K562 (cell line): ENCODE results near the gene MALAT1. TPM values are rescaled to one million over a fixed set of nuclear protein-coding genes. Genes with fewer than 3 reads are reported as not detected.

Source experiments
- AFF1 ChIP-seq, 2 experiments: fragments of 450-650 bp; IDR thresholded peaks; 2 replicates each; pipeline ENCODE4 v1.6.1; 2018; ENCODE audit warnings: mild to moderate bottlenecking in 2 of 2, low read depth in 1 of 2; ENCODE audit not compliant: partially characterized antibody in 2 of 2
- ATF1 ChIP-seq, 2 experiments: fragments of 450-650 bp in 1 of 2; IDR thresholded peaks; 2 replicates each; pipeline ENCODE4 v1.6.1; 2016; ENCODE audit warnings: missing compliant biosample characterization in 1 of 2, missing genetic modification characterization in 1 of 2
- C11orf30 ChIP-seq: fragments of 450-650 bp; IDR thresholded peaks from 2 replicates; pipeline ENCODE4 v1.6.1; 2016; ENCODE audit warnings: low read depth, mild to moderate bottlenecking
- EP300 ChIP-seq: IDR thresholded peaks from 2 replicates; pipeline ENCODE4 v1.6.1; 2012; ENCODE audit warnings: low read length, improper control_type of control experiment
- EP400 ChIP-seq: fragments of 450-650 bp; IDR thresholded peaks from 2 replicates; pipeline ENCODE4 v1.6.1; 2017; ENCODE audit warnings: antibody characterized with exemption, mild to moderate bottlenecking, moderate library complexity
- FOXP1 ChIP-seq: sonication (generic); formaldehyde crosslinking; IDR thresholded peaks from 2 replicates; pipeline ENCODE4 v1.8.0; 2022; ENCODE audit warnings: mild to moderate bottlenecking, missing genetic modification reagents
- KLF10 ChIP-seq: fragments of 250-450 bp; sonication (Bioruptor Pico); IDR thresholded peaks from 2 replicates; pipeline ENCODE4 v1.6.1; 2021; ENCODE audit warnings: matching md5 sums
- KLF16 ChIP-seq: IDR thresholded peaks from 2 replicates; pipeline ENCODE4 v1.6.1; 2016; ENCODE audit warnings: antibody characterized with exemption
- RHOXF2B ChIP-seq: fragments of 250-450 bp; sonication (Bioruptor Pico); conservative IDR thresholded peaks from 2 replicates; pipeline ENCODE4 v1.5.1; 2021
- SRSF7 ChIP-seq: fragments of 200-400 bp; formaldehyde crosslinking; optimal IDR thresholded peaks from 2 replicates; pipeline ENCODE3; 2017; ENCODE audit warnings: mild to moderate bottlenecking, low read depth, low read length
- ZBTB1 ChIP-seq: sonication (generic); formaldehyde crosslinking; IDR thresholded peaks from 2 replicates; pipeline ENCODE4 v1.8.1; 2023; ENCODE audit warnings: missing genetic modification reagents, low read depth, mild to moderate bottlenecking, borderline replicate concordance
- ZBTB9 ChIP-seq: fragments of 450-650 bp; formaldehyde crosslinking; IDR thresholded peaks from 2 replicates; pipeline ENCODE4 v1.4.0; 2020; ENCODE audit warnings: mild to moderate bottlenecking, moderate library complexity
- ZKSCAN3 ChIP-seq: fragments of 250-450 bp; sonication (Bioruptor Pico); IDR thresholded peaks from 2 replicates; pipeline ENCODE4 v1.4.0; 2020
- polyA plus RNA-seq, 8 experiments: library from polyadenylated mRNA; depleted of rRNA in 4 of 8; stranded (reverse) in 5 of 8; unstranded in 3 of 8; fragments of >200 nt; fragmentation: Nextera tagmentation in 2 of 8; fragmentation: Illumina TruSeq in 1 of 8; extraction: Ambion mirVana in 2 of 8; extraction: Trizol in 1 of 8; gene quantifications; 2 replicates each; pipeline versions ENCODE4 v1.2.1 to v1.2.3, GENCODE V29; 2011 to 2014; ENCODE audit warnings: inconsistent platforms in 1 of 8, missing spikeins in 1 of 8
- total RNA-seq, 7 experiments: library from RNA; depleted of rRNA in 6 of 7; stranded (reverse); fragments of >200 nt in 6 of 7; fragmentation: Illumina TruSeq in 2 of 7; extraction: Trizol in 2 of 7; gene quantifications; 2 replicates each; pipeline versions ENCODE4 v1.2.1 to v1.2.3, GENCODE V29; 2011 to 2021; ENCODE audit warnings: low replicate concordance in 1 of 7
- TF ChIP-seq, protein P1 (sequence below), 2 experiments: IDR thresholded peaks in 1 of 2; conservative IDR thresholded peaks in 1 of 2; 2 replicates each; pipeline ENCODE4 v1.6.1; 2016; ENCODE audit warnings: low read depth in 2 of 2, mild to moderate bottlenecking in 1 of 2, missing compliant biosample characterization in 1 of 2, missing genetic modification characterization in 1 of 2, moderate library complexity in 1 of 2
- TF ChIP-seq, protein P2 (sequence below), 2 experiments: fragments of 450-650 bp in 1 of 2; sonication (generic) in 1 of 2; formaldehyde crosslinking in 1 of 2; IDR thresholded peaks in 1 of 2; conservative IDR thresholded peaks in 1 of 2; 2 replicates each; pipeline versions ENCODE4 v1.6.1 to v1.8.1; 2016 to 2023; ENCODE audit warnings: mild to moderate bottlenecking in 2 of 2, moderate library complexity in 2 of 2, inconsistent platforms in 1 of 2, missing genetic modification reagents in 1 of 2

MALAT1 gene
- total and polyA plus RNA-seq, 9 of the 15 experiments (the other 6 are each of a cell fraction or from before 2014, with no cell fraction given): 363 to 8,715 (median 2,351) TPM

DNA sequence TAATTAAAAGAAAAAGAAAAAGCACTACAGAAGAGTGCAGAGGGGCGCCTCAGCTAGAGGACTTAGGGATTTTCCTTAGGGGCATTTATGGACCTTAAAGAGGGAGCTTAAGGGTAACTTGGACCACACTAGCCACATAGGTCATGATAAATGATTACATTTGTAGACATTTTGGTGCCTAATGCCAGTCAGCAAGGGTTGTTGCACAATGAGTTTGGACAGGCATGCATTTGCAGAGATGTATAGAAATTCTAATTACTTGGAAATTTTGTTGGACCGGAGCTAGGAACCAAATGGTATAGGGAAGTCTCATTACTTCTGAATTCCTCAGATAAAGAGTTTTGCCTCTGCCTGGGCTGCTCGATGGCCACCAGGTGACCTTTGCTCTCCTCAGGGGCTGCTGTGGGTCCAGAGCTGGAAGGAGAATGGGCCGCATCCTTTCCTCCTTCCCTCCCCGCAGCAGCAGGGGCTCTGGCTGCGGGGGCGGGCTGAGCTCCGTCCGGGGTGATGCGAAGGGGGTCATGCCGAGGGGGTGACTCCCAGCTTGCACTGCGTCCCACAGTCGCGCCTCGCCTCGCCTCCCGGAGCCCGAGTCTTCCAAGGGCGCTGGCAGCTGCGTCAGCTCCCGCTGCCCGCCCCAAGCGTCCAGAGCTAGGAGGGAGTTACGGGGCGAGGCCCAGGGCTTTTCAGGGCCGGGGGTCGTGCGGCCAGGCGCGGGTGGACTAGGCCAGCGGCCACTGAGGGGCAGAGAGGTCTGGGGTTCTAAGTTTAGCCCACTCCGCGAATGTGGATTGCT is 20.3 kb upstream of the MALAT1 start (continued):
- TF ChIP-seq, protein P1, sequence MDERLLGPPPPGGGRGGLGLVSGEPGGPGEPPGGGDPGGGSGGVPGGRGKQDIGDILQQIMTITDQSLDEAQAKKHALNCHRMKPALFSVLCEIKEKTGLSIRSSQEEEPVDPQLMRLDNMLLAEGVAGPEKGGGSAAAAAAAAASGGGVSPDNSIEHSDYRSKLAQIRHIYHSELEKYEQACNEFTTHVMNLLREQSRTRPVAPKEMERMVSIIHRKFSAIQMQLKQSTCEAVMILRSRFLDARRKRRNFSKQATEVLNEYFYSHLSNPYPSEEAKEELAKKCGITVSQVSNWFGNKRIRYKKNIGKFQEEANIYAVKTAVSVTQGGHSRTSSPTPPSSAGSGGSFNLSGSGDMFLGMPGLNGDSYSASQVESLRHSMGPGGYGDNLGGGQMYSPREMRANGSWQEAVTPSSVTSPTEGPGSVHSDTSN (CRISPR knock-in tag; IDR thresholded peaks at IDR 0.05; ENCODE audit: low read depth): no peak
- TF ChIP-seq, protein P1 (tag; conservative IDR thresholded peaks at IDR 0.05; ENCODE audit: low read depth): no peak
- peak; percentile 32; the same call in 1 of the 2 replicates for TF ChIP-seq EP300
- no peak for TF ChIP-seq RHOXF2B (CRISPR knock-in tag)
- 0 out of 2 replicates have a peak, but pooled peaks have one; percentile 7 for TF ChIP-seq KLF16
- no peak for TF ChIP-seq ATF1 (CRISPR knock-in tag; IDR thresholded peaks at IDR 0.05)
- TF ChIP-seq ATF1 (tag; IDR thresholded peaks at IDR 0.05): peak; percentile 67
- TF ChIP-seq ZBTB1 (CRISPR knock-in tag): peak; percentile 53; the same call in 1 of the 2 replicates
- TF ChIP-seq C11orf30: no peak
- TF ChIP-seq ZKSCAN3 (CRISPR knock-in tag): no peak
- no peak for TF ChIP-seq KLF10 (CRISPR knock-in tag)
- no peak for TF ChIP-seq SRSF7
- peak; percentile 77; the same call in 1 of the 2 replicates for TF ChIP-seq ZBTB9 (CRISPR knock-in tag)
- no peak; the same call in 1 of the 2 replicates for TF ChIP-seq EP400
- TF ChIP-seq, protein P2, sequence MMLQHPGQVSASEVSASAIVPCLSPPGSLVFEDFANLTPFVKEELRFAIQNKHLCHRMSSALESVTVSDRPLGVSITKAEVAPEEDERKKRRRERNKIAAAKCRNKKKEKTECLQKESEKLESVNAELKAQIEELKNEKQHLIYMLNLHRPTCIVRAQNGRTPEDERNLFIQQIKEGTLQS (IDR thresholded peaks at IDR 0.05): no peak
- TF ChIP-seq, protein P2 (CRISPR knock-in tag; conservative IDR thresholded peaks at IDR 0.05): no peak
- 0 out of 2 replicates have a peak, but pooled peaks have one; percentile 44 for TF ChIP-seq FOXP1 (CRISPR knock-in tag)
- no peak for TF ChIP-seq AFF1 (IDR thresholded peaks at IDR 0.05; ENCODE audit: low read depth in 1 of 2, partially characterized antibody in 2 of 2)
